Measurements from ENCODE around the gene GAREM2.

DNA sequence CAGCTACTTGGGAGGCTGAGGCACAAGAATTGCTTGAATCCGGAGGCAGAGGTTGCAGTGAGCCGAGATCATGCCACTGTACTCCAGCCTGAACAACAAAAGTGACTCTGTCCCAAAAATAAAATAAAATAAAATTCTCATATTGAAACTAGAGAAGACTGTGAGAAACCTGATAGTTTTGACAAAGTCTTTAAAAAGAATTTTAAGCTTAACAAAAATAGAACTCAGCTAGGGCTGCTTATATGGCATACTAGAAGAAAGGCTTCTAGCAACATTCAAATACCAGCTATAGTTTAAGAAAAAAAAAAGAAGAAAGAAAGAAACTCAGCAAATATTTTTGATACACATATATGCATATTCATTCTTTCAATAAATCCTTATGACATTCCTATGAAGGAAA lies 57.9 kb downstream of the GAREM2 start:
- TF ChIP-seq, protein P1, sequence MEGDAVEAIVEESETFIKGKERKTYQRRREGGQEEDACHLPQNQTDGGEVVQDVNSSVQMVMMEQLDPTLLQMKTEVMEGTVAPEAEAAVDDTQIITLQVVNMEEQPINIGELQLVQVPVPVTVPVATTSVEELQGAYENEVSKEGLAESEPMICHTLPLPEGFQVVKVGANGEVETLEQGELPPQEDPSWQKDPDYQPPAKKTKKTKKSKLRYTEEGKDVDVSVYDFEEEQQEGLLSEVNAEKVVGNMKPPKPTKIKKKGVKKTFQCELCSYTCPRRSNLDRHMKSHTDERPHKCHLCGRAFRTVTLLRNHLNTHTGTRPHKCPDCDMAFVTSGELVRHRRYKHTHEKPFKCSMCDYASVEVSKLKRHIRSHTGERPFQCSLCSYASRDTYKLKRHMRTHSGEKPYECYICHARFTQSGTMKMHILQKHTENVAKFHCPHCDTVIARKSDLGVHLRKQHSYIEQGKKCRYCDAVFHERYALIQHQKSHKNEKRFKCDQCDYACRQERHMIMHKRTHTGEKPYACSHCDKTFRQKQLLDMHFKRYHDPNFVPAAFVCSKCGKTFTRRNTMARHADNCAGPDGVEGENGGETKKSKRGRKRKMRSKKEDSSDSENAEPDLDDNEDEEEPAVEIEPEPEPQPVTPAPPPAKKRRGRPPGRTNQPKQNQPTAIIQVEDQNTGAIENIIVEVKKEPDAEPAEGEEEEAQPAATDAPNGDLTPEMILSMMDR (optimal IDR thresholded peaks at IDR 0.05 in 1 of 3, IDR thresholded peaks at IDR 0.05 in 1 of 3, conservative IDR thresholded peaks at IDR 0.05 in 1 of 3; ENCODE audit: extremely low read depth in 1 of 3, insufficient read depth in 2 of 3, low read length in 3 of 3): no peak
- TF ChIP-seq EZH2 (IDR thresholded peaks at IDR 0.05; ENCODE audit: low read length): no peak
